ENCODE results near the gene KCP. TPM values are rescaled to one million over a fixed set of nuclear protein-coding genes. Genes with fewer than 3 reads are reported as not detected.

Gene KCP
- total RNA-seq, 2 donors from 2014 or later = 0.31 to 0.50 TPM

DNA sequence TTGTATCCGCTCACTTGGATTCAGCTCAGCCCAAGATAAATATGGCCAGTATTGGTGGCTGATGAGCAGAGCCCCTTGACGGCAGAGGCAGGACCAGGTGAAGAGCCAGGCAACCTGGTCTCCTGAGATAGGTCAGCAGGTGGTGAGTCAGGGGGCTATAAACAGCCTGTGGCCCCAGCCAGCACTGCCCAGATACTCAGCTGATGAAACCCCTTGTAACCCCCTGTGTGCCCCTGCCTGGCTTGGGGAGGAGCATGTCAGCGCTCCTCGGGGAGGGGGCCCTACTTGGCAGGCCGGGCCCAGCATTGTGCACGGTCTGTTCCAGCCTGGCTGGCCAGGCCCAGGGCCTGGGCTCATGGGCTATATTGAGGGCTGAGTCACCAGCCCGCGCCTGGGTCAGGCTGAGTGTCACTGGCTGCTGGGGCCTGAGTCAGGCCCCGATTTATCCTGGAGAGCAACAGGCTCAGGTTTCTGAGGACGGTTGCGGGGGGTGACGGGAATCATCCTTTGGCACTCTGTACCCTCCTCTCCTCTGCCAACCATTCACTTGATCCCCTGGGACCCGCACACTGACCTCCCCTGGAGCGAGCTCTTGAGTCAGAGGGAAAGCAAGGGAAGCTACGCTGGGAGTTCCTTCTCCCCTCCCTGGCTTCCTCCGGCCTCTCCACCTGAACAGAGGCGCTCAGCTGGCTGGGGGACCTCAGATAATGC lies 83.1 kb downstream of the KCP start:
- intact Hi-C loops (cut with DNase I) = no loop called here
- peak; percentile 13 to 57 for ATAC-seq
- peak; percentile 61 for DNase-seq

DNA sequence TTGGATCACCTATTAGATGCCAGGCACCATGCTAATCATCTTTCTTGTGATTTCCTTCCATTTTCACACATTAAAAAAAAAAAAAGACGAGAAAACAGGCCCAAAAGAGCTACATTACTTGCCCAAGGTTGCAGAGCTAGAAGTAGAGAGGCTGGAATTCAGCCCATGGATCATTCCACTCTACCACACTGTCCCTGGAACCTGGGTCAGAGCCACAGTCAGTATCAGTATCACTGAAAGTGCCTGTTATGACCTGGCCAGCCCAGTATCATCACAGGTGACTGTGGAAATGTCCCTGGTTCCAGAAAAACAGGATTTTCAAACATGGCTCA lies 83.6 kb downstream of the KCP start:
- intact Hi-C loops (cut with DNase I) = no loop called here
- ATAC-seq = no peak

More for the DNA sequence above, 83.6 kb downstream of the KCP start:
- DNase-seq = no peak

Other genes starting within 250 kb of the KCP start
- gene GARIN1A, start 238.4 kb downstream of the KCP start, total RNA-seq = 1 to 10 TPM; 2.1 to 2.9 TPM
- gene CALU, start 171.3 kb downstream of the KCP start, total RNA-seq = 100 to 1,000 TPM; 190 to 353 TPM
- gene OPN1SW, start 134.9 kb downstream of the KCP start, total RNA-seq = not detected
- 1 to 10 TPM; 2.9 to 7.2 TPM for gene CCDC136, start 118.7 kb downstream of the KCP start, total RNA-seq
- gene FLNC, start 80.3 kb downstream of the KCP start, total RNA-seq = 100 to 1,000 TPM; 226 to 257 TPM
- gene ATP6V1F, start 47.9 kb downstream of the KCP start, total RNA-seq = 100 to 1,000 TPM; 117 to 119 TPM
- 1 to 10 TPM; 4.6 to 5.6 TPM for gene IRF5, start 27.2 kb upstream of the KCP start, total RNA-seq
- gene TNPO3, start 144.4 kb upstream of the KCP start, total RNA-seq = 10 to 100 TPM; 23.9 to 28.0 TPM
- 10 to 100 TPM; 10.9 to 12.3 TPM for gene TSPAN33, start 234.0 kb upstream of the KCP start, total RNA-seq

All from left cardiac atrium (tissue), 4 donors.